IMR-90 (cell line): ENCODE measurements around the gene CSNK2A1. TPM values are rescaled to one million over a fixed set of nuclear protein-coding genes. Genes with fewer than 3 reads are reported as not detected.

Experiments
- ATAC-seq: fragments of 200-7000 bp; cut with Tn5 transposase; 2 replicates; pipeline ENCODE4 v1.9.1; 2020; ENCODE audit warnings: low read depth, mild to moderate bottlenecking, moderate library complexity
- BruUV-seq: library from RNA; stranded (reverse); fragments of 400-500 nt; replicated peaks from 2 replicates; lab custom pipeline; 2021; lab: Mats Ljungman, UMichigan
- CTCF ChIA-PET: fragments of 300-600 bp; formaldehyde crosslinking; extraction: SDS; loops from one replicate; lab custom pipeline; 2021; ENCODE audit warnings: antibody characterized with exemption; lab: Yijun Ruan, JAX
- POLR2A ChIA-PET: fragments of 300-600 bp; sonication (Branson Sonifier 250); formaldehyde crosslinking; loops from one replicate; lab custom pipeline; 2022; ENCODE audit warnings: antibody characterized with exemption; ENCODE audit not compliant: unreplicated experiment; lab: Charles Lee
- DNase-seq: peaks from one replicate; pipeline ENCODE4 v3.0.0; 2013
- H2AFZ ChIP-seq: replicated peaks from 2 replicates; pipeline ENCODE3; 2013; ENCODE audit warnings: low read length, mild to moderate bottlenecking; ENCODE audit not compliant: poor library complexity
- H2AK5ac ChIP-seq: 2 replicates; pipeline ENCODE4 v1.6.1; 2013; ENCODE audit warnings: low read depth, low read length, inconsistent platforms
- H2AK9ac ChIP-seq: replicated peaks from 2 replicates; pipeline ENCODE3; 2013; ENCODE audit warnings: mild to moderate bottlenecking, low read depth, low read length, moderate library complexity; ENCODE audit not compliant: poor library complexity
- H2BK120ac ChIP-seq: 2 replicates; pipeline ENCODE4 v1.6.1; 2013; ENCODE audit warnings: low read depth, low read length, inconsistent platforms
- H2BK15ac ChIP-seq: 3 replicates; pipeline ENCODE4 v1.6.1; 2013; ENCODE audit warnings: low read depth, low read length, inconsistent platforms
- H2BK20ac ChIP-seq: 2 replicates; pipeline ENCODE4 v1.6.1; 2013; ENCODE audit warnings: low read depth, mild to moderate bottlenecking, inconsistent platforms, low read length, moderate library complexity
- H2BK5ac ChIP-seq: 2 replicates; pipeline ENCODE4 v1.6.1; 2013; ENCODE audit warnings: mild to moderate bottlenecking, low read depth, low read length, inconsistent platforms; ENCODE audit not compliant: poor library complexity, severe bottlenecking
- H3K14ac ChIP-seq: replicated peaks from 2 replicates; pipeline ENCODE4 v1.6.1; 2013; ENCODE audit warnings: low read depth, low read length, inconsistent platforms
- H3K18ac ChIP-seq: 2 replicates; pipeline ENCODE4 v1.6.1; 2013; ENCODE audit warnings: low read depth, low read length, control low read depth
- H3K23ac ChIP-seq: 2 replicates; pipeline ENCODE4 v1.6.1; 2013; ENCODE audit warnings: low read depth, low read length, inconsistent platforms
- H3K27ac ChIP-seq: 2 replicates; pipeline ENCODE4 v1.5.1; 2013; ENCODE audit warnings: mild to moderate bottlenecking, control low read depth, low read length; ENCODE audit not compliant: insufficient read depth
- H3K27me3 ChIP-seq: 2 replicates; pipeline ENCODE4 v1.6.1; 2013; ENCODE audit warnings: low read length; ENCODE audit not compliant: control insufficient read depth, insufficient read depth
- H3K36me3 ChIP-seq: 2 replicates; pipeline ENCODE4 v1.6.1; 2013; ENCODE audit warnings: low read length, mixed read lengths; ENCODE audit not compliant: control insufficient read depth, insufficient read depth
- H3K4ac ChIP-seq: 2 replicates; pipeline ENCODE4 v1.6.1; 2013; ENCODE audit warnings: low read depth, low read length, inconsistent platforms
- H3K4me1 ChIP-seq: 2 replicates; pipeline ENCODE4 v1.6.1; 2013; ENCODE audit warnings: low read length, mixed read lengths; ENCODE audit not compliant: control insufficient read depth, insufficient read depth
- H3K4me2 ChIP-seq: 2 replicates; pipeline ENCODE4 v1.6.1; 2013; ENCODE audit warnings: low read depth, mild to moderate bottlenecking, control low read depth, low read length, moderate library complexity
- H3K4me3 ChIP-seq: 2 replicates; pipeline ENCODE4 v1.5.1; 2013; ENCODE audit warnings: low read depth, mild to moderate bottlenecking, control low read depth, low read length, moderate library complexity; ENCODE audit not compliant: insufficient read depth
- H3K56ac ChIP-seq: 2 replicates; pipeline ENCODE4 v1.6.1; 2013; ENCODE audit warnings: low read length, inconsistent platforms; ENCODE audit not compliant: insufficient read depth; ENCODE audit errors: extremely low read depth
- H3K79me1 ChIP-seq, 2 experiments: 2 replicates each; pipeline ENCODE4 v1.6.1; 2013; ENCODE audit warnings: low read length in 2 of 2, inconsistent platforms in 1 of 2, low read depth in 1 of 2
- H3K9ac ChIP-seq: 2 replicates; pipeline ENCODE4 v1.6.1; 2013; ENCODE audit warnings: low read depth, low read length, control low read depth
- H3K9me1 ChIP-seq: 2 replicates; pipeline ENCODE4 v1.6.1; 2013; ENCODE audit warnings: low read length, inconsistent platforms; ENCODE audit not compliant: insufficient read depth
- H3K9me3 ChIP-seq: 2 replicates; pipeline ENCODE4 v1.6.1; 2013; ENCODE audit warnings: low read length; ENCODE audit not compliant: control insufficient read depth, insufficient read depth
- H4K20me1 ChIP-seq: 2 replicates; pipeline ENCODE4 v1.6.1; 2013; ENCODE audit warnings: low read length, inconsistent platforms; ENCODE audit not compliant: insufficient read depth
- H4K5ac ChIP-seq: 2 replicates; pipeline ENCODE4 v1.6.1; 2013; ENCODE audit warnings: mild to moderate bottlenecking, low read depth, low read length, control low read depth
- H4K8ac ChIP-seq, 2 experiments: 2 replicates each; pipeline ENCODE4 v1.6.1; 2013; ENCODE audit warnings: low read depth in 2 of 2, low read length in 2 of 2, control low read depth in 1 of 2, inconsistent platforms in 1 of 2
- H4K91ac ChIP-seq: 2 replicates; pipeline ENCODE4 v1.6.1; 2013; ENCODE audit warnings: low read depth, low read length, inconsistent platforms; ENCODE audit not compliant: insufficient read depth
- SMC3 ChIP-seq: fragments of 150-350 bp; IDR thresholded peaks from 2 replicates; pipeline ENCODE4 v1.6.1; 2016; ENCODE audit warnings: low read depth, mild to moderate bottlenecking, antibody characterized with exemption, low read length, moderate library complexity
- WGBS, 2 experiments: methylation state at CpG; one replicate each; pipeline versions ENCODE4 v1.1.5 to v1.1.7; 2013; ENCODE audit warnings: missing lambda C conversion rate in 2 of 2; ENCODE audit not compliant: insufficient read length in 1 of 2; ENCODE audit errors: extremely low coverage in 2 of 2; 5-methylcytosine and 5-hydroxymethylcytosine counted together
- dilution Hi-C: fragments of 300-500 bp; cut with HindIII; formaldehyde crosslinking; loops from one replicate; pipeline ENCODE4 v1.14.3; 2018; ENCODE audit warnings: low sequenced_read_pairs; ENCODE audit not compliant: unreplicated experiment
- in situ Hi-C: fragments of 300-500 bp; cut with MboI; formaldehyde crosslinking; loops from 3 replicates; pipeline ENCODE4 v1.14.3; 2019; ENCODE audit warnings: low sequenced_read_pairs, inconsistent platforms, mixed read lengths
- intact Hi-C: fragments of 100-400 bp; cut with micrococcal nuclease; formaldehyde crosslinking; loops from 2 replicates; pipeline ENCODE4 v1.10.0; 2022
- polyA plus RNA-seq, 3 experiments: library from polyadenylated mRNA; depleted of rRNA; stranded (reverse); fragments of >200 nt; gene quantifications; 2 replicates each; pipeline ENCODE4 v1.2.3, GENCODE V29; 2012; ENCODE audit warnings: low replicate concordance in 1 of 3
- total RNA-seq: library from RNA; depleted of rRNA; stranded (reverse); fragments of >200 nt; gene quantifications from 2 replicates; pipeline ENCODE4 v1.2.3, GENCODE V29; 2012
- TF ChIP-seq, protein P1 (sequence below): conservative IDR thresholded peaks from 2 replicates; pipeline ENCODE4 v1.5.1; 2012; ENCODE audit warnings: mild to moderate bottlenecking, low read depth, low read length, improper control_type of control experiment

CSNK2A1 gene
- total and polyA plus RNA-seq, 2 of the 4 experiments (the other 2 are of a cell fraction) = 86.3 to 151 TPM

DNA sequence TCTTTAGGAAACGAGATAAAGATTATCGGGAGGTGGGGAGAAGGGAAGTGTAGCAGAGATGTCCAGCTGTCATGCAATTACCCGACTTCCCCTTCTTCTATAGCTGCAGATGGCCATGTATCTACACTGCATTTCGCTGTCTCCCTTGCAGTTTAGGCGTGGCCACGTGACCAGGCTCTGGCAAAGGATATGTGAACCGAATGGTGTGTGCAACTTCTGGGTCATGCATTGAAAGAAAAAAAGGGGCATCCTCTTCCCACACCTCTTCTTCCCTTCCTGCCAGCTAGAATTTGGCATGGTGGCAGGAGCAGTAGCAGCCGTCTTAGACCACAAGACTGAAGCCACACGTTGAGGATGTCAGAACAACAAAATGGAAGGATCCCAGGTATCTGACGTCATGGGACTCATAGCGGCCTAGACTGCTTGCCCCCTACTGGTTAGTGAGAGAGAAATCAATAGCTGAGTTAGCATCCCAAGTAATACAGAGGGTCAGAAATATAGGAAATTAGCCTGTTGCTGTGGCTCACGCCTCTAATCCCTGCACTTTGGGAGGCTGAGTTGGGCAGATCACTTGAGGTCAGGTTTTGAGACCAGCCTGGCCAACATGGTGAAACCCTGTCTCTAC lies 33.7 kb upstream of the CSNK2A1 start:
- no peak overlapping the region for H2AK5ac ChIP-seq
- H3K36me3 ChIP-seq = no peaks in the 10 kb centered on the region
- H2AK9ac ChIP-seq = no peak overlapping the region
- DNase-seq = peak; percentile 18
- H3K79me1 ChIP-seq = no peaks in the 10 kb centered on the region
- dilution Hi-C loops = no loop called here
- H2BK5ac ChIP-seq = no peak overlapping the region
- TF ChIP-seq SMC3 = no peak
- TF ChIP-seq, protein P1, sequence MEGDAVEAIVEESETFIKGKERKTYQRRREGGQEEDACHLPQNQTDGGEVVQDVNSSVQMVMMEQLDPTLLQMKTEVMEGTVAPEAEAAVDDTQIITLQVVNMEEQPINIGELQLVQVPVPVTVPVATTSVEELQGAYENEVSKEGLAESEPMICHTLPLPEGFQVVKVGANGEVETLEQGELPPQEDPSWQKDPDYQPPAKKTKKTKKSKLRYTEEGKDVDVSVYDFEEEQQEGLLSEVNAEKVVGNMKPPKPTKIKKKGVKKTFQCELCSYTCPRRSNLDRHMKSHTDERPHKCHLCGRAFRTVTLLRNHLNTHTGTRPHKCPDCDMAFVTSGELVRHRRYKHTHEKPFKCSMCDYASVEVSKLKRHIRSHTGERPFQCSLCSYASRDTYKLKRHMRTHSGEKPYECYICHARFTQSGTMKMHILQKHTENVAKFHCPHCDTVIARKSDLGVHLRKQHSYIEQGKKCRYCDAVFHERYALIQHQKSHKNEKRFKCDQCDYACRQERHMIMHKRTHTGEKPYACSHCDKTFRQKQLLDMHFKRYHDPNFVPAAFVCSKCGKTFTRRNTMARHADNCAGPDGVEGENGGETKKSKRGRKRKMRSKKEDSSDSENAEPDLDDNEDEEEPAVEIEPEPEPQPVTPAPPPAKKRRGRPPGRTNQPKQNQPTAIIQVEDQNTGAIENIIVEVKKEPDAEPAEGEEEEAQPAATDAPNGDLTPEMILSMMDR = peak; percentile 29
- ChIA-PET POLR2A (no interaction called here), CTCF (no interaction called here)
- H3K18ac ChIP-seq = no peak overlapping the region
- ATAC-seq = no peak; the same call in 1 of the 2 replicates
- no peak overlapping the region for H2BK20ac ChIP-seq
- no peak overlapping the region for H3K9ac ChIP-seq
- H4K5ac ChIP-seq = no peak overlapping the region
- 20% methylated on average over 2 of the region's 12 CpGs; no CpG with 5 or more reads in 1 of the 2 experiments for WGBS, 2 experiments
- H2AFZ ChIP-seq = no peak overlapping the region
- intact Hi-C loops = no loop called here
- no peak overlapping the region for H3K4me3 ChIP-seq
- no peaks in the 10 kb centered on the region for H3K4me1 ChIP-seq
- no peak overlapping the region for H3K56ac ChIP-seq
- no peak overlapping the region for H3K23ac ChIP-seq
- no peaks in the 10 kb centered on the region for H3K9me3 ChIP-seq
- no peak overlapping the region for H3K4ac ChIP-seq
- peaks cover 22% of the 10 kb centered on the region for H3K27me3 ChIP-seq
- no peak overlapping the region for H3K4me2 ChIP-seq
- H2BK120ac ChIP-seq = no peak overlapping the region
- H4K8ac ChIP-seq = no peak overlapping the region
- H3K14ac ChIP-seq = no peak overlapping the region
- no peak overlapping the region for H3K27ac ChIP-seq
- in situ Hi-C loops = no loop called here
- no peak overlapping the region for H2BK15ac ChIP-seq
- H3K9me1 ChIP-seq = no peaks in the 10 kb centered on the region
- no TSS peak for BruUV-seq
- H4K91ac ChIP-seq = no peak overlapping the region
- H4K20me1 ChIP-seq = no peaks in the 10 kb centered on the region
